HG02970 (cell line): Measurements from ENCODE around the gene OR51F2.
"Not testable (repeated sequence)": the region's sequence is repeated elsewhere in the genome, so short reads cannot be mapped to it uniquely, and the experiment has no call there.

Experiments
- ATAC-seq: cut with Tn5 transposase; IDR thresholded peaks from one replicate; pipeline ENCODE4 v1.9.1; 2021; ENCODE audit warnings: mild to moderate bottlenecking, moderate library complexity, moderate number of reproducible peaks; ENCODE audit not compliant: unreplicated experiment, low FRiP score

Gene OR51F2, protein sequence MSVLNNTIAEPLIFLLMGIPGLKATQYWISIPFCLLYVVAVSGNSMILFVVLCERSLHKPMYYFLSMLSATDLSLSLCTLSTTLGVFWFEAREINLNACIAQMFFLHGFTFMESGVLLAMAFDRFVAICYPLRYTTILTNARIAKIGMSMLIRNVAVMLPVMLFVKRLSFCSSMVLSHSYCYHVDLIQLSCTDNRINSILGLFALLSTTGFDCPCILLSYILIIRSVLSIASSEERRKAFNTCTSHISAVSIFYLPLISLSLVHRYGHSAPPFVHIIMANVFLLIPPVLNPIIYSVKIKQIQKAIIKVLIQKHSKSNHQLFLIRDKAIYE

DNA sequence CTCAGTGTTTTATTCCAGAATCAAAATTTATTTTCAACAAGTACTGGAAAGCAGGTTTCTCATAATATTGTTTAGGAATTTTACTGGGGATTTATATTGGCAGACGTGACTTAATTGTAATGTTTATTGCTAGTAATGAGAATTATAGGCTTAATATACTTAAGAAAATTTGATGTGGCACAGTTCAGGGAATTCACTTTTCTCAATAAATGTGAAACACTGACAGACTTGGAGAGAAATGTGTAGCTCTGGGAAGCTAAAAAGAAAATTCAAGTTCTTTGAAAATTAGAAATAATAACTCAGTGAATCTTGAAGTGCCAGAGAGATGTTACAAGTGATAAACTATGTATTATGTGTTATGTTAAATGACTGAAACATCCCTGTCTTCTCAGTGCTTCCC lies at the start of gene OR51F2:
Gene OR51F2, plus strand, starts transcription at position 301 of the 400 bp plus-strand sequence. CDS start 101 bp downstream, outside the sequence.
- ATAC-seq: no peak

DNA sequence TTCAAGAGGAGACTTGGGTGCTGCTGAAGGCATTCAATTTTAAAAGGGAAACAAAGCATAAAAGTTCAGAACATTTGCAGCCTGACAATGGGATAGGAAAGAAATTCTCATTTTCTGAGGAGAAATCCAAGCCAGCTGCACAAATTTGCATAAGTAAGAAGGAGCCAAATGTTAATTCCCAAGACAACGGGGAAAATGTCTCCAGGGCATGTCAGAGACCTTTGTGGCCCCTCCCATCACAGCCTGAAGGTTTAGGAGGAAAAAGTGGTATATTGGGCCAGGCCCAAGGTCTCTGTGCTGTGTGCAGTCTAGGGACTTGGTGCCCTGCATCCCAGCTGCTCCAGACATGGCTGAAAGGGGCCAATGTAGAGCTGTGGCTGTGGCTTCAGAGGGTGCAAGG lies 38.7 kb upstream of the OR51F2 start:
- ATAC-seq: no peak

DNA sequence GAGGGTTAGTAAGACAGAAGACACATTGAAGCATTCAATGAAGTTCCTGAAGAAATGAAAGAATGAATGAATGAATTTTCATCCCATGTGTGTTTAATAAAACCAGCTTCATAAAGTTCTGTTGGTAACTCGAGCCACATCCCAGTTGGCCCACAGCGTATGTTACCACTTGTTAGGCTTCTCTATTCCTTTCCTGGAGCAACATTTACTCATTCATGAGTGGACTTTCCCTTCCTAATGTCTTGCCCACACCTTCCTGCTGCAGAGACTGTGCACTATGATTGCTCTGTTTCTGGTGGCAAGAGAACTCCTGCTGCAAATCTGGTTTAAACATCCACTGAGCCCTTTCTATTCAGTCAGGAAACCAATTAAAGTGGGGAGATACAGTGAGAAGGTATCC lies 23.9 kb upstream of the OR51F2 start:
- no peak for ATAC-seq

DNA sequence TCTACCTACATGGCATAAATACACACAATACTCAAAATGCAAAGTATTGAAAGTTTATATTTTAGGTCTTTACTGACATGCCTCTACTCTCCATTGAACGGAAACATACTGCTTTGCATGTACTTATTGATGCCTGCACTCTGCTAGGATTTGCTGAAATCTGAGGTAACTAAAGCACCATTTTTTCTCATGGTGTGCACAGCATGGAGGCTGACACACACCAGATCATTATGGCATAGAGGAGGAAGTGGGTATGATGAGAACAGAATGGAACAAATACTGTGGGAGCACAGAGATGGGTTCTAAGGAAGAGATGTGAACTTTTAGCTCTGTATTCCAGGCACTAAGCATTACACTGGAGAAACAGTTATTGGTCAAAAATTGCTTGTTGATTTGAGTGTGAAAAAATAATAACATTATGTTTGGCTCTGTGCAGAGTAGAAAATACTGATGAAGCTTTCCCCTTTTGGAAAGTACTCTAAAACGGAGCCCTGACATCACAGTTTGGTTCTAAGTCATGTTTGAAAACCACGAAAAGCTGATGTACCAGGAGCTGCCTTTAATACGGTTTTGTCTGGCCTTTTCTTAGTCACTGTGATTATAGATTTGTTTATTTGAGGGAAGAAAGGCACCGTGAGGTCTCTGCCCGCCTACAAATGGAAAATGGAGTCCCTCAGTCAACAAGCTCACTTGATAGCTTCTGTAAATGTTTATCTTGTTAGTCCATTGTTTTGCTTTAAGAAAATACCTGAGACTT lies 22.5 kb upstream of the OR51F2 start:
- ATAC-seq: no peak

DNA sequence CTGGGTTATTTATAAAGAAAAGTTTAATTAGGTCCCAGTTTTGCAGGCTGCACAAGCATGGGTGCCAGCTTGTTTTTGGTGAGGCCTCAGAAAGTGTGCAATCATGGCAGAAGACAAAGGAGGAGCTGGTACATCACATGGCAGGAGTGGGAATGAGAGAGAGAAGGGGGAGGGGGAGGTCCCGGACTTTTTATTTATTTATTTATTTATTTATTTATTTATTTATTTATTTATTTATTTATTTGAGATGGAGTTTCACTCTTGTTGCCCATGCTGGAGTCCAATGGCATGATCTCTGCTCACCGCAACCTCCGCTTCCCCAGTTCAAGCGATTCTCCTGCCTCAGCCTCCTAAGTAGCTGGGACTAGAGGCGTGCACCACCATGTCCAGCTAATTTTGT lies 19.8 kb upstream of the OR51F2 start:
- ATAC-seq: not testable (repeated sequence)

DNA sequence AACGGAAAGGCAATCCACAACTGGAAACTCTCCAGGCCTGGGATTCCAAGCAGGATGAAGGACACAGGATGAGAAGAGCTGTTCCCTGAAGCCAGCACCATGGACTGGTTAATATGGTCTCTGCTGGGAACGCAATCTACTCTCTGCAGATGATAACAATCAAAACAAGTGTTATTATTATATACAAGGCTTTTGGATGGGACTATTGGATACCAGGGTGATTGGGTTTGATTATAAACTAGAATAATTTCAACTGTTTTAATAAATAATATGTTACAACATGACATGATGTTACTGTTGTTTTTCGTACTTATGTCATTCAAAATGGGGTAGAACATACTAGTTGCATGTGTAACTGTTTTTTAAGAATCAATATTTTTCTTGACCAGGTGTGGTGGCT lies 16.8 kb upstream of the OR51F2 start, which contains the start of gene OR52R1:
Gene OR52R1, minus strand, starts transcription at position 101 of the 400 bp plus-strand sequence. Its CDS starts 0 bp downstream, at position 101.
- no peak for ATAC-seq

DNA sequence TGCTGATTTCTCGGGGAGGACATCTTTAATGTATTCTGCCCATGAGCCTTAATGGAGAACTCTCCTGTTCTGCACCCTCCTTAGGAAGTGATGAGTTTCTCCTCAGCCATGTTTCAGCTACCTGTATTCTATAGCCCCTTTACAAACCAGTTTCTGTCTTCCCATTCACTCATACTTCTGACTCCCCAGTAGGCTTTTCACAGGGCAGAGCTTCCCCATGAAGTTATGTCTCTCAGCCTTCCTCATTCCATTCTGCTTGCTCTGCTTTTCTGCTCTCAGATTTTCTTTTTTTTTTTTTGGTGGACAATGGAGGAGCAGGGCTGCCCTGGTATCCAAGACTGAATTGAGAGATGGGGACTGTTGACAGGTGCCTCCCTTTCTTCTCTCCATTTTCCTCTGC lies 12.6 kb upstream of the OR51F2 start:
- no peak for ATAC-seq

DNA sequence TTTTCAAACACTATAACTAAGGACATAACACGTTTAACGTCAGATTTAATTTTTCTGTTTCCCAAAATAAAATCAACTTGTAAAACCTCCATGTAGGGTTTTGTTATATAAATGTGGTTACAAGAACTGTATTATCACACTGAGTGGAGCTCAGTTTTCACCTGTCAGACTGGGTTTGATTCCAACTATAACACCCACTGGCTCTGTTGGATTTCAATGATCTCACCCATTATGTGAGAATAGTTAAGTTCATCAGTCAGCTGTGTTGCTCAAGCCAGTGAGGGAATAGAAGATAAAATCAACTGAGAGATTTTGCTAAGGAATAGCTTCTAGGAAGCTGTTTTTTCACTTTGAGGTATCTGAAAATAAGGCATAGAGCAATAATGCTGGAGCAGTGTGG lies 11.9 kb upstream of the OR51F2 start:
- no peak for ATAC-seq

DNA sequence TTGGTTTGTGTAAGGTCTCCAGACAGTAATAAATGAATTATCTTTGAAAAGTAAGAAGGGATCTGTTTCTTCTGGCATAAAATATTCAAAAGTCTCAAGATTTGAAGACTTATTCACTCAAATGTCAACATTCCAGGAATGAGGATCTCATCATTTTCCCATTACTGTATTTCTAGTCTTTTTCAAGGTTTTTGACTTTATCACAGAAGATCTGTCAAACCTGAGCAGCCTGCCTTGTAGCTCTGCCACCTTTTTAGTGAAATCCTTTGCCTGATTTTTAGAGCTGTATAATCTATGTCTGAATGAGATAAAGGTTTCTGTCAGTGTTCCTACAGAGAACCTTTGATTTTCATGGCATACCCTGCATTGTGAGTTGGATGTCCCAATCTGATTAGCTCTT lies 4.0 kb downstream of the OR51F2 start:
- no peak for ATAC-seq

DNA sequence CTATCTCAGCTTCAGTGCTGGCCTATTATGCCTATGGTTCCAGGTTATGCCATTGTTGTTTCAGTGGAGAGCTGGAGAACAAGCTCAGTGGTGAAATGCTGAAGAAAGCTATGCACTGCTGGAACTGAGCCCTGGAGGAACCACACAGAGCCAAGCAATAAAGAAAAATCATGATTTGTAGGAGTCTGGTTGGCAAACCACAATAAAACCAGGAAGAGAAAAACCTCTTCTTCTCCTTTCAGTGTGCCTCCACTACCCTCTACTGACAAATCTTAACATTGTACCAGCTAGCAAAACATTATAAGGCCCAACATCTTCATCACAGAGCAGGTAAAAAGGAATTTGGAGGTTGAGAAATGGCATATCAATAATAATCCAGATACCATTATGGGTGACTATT lies 5.3 kb downstream of the OR51F2 start:
- no peak for ATAC-seq

DNA sequence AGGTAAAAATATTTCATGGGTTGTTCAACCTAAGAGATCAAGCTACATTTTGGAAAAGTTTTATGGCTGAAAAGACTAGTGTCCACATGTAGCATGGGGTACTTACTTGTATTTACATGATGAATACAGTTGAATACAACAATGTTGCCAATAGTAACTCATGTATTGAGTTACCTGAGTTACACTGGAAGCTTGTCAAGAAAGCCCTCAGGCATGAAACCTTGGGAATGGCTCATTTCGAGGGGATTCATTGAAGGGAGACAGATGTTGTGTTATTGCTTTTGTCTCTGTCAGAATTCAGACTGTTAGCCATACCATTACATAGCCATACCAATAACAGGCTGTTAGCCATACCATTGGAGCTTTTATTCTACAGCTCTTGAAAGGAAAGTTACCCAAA lies 9.2 kb downstream of the OR51F2 start:
- no peak for ATAC-seq

DNA sequence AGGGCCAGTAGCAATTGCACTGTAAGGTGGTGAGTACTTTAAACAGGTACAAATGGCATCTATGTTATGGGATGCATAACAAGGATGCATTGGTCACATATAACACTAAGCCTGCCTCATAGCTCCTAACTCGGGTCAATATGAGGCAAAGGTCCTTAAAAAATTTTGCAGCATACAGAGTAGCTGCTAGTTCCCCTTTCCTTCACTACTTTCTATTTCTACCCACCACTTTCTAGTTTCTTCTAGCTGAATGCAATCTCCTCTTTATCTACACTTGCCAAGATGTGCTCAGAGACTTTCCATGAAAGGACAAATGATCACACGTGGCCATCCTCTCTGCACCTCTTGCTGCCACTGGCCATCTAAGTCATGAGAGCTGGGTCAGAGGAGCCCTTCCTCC lies 9.8 kb downstream of the OR51F2 start:
- ATAC-seq: no peak

DNA sequence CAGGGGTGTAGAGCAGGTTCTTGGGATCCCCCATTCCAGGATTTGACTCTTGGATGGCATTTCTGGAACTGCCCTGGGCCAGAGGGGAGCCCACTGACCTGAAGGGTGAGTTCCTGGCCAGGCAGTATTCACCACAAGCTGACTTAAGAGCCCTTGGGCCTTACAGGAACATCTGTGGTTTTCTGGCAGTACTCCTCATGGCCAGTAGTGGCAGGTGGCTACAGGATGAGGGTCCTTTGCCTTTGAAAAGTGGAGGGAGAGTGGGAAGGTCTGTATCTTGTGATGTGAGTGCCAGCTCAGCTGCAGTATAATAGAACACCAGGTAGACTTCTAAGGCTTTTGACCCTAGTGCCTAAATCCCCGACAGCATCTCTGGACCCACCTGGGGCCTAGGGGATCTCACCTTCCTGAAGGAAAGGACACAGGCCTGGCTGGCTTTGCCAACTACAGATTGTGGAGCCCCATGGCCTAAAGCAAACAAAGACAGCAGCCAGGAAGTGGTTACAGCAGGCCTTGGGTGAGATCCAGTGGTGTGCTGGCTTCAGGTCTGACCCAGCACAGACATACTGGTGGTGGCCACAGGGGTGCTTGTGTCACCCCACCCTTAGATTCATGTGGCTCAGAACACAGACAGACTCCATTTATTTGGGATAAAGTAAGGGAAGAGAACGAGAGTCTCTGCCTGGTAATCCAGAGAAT lies 18.9 kb downstream of the OR51F2 start:
- no peak for ATAC-seq

DNA sequence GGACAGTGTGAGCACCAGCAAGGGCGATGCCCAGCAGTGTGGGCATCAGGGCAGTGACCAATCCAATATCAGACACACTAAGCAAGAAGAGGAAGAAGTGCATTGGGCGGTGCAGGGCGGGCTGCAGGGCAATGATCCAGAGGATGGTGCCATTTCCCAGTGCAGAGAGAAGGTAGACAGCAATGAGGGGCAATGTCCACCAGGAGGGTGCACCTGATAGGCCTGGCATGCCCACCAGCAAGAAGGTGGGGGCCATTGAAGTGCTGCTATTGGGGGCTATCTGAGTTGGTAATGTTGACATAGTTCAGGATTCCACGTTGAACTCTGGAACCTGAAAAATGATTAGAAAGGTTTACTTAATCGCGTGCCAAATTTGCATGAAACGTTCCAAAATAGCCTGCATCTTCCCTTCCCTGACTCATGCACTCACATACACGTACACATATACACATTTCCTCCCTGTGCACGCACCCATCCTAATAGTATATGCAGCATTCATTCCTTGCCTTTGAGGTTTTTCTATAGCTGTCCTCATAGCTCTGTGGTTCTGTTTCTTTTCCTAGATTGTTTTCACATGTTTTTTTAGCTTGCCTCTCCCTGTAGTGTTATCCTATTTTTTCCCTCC lies 27.9 kb downstream of the OR51F2 start, which contains the start of gene OR51S1:
Gene OR51S1, minus strand, starts transcription at position 301 of the 625 bp plus-strand sequence. Its CDS starts 0 bp downstream, at position 301.
- no peak for ATAC-seq

DNA sequence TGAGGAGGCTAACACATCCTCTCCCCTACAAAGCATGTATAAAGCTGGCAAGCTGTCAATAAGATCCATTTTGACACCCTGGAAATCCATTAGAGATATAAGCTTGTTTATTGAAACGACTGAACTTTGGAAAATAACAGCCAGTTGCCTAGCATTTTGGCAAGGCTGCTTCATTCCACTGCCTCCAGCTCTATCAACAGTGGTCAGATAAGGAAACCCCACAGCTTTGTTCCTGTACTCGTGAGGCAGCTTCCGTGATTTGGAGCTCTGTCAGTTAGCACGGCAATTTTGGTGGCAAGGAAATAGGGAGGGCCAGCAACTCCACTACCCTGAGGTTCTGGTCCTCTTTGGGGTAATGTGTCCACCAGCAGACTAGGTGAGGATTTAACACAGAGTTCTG lies 29.9 kb downstream of the OR51F2 start:
- no peak for ATAC-seq

DNA sequence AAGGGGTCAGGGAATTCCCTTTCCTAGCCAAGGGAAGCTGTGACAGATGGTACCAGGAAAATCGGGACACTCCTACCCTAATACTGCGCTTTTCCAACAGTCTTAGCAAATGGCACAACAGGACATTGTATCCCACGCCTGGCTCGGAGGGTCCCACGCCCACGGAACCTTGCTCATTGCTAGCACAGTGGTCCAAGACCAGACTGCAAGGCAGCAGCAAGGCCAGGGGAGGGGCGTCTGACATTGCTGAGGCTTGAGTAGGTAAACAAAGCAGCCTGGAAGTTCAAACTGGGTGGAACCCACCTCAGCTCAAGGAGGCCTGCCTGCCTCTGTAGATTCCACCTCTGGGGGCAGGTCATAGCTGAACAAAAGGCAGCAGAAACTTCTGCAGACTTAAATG lies 33.2 kb downstream of the OR51F2 start:
- not testable (repeated sequence) for ATAC-seq

DNA sequence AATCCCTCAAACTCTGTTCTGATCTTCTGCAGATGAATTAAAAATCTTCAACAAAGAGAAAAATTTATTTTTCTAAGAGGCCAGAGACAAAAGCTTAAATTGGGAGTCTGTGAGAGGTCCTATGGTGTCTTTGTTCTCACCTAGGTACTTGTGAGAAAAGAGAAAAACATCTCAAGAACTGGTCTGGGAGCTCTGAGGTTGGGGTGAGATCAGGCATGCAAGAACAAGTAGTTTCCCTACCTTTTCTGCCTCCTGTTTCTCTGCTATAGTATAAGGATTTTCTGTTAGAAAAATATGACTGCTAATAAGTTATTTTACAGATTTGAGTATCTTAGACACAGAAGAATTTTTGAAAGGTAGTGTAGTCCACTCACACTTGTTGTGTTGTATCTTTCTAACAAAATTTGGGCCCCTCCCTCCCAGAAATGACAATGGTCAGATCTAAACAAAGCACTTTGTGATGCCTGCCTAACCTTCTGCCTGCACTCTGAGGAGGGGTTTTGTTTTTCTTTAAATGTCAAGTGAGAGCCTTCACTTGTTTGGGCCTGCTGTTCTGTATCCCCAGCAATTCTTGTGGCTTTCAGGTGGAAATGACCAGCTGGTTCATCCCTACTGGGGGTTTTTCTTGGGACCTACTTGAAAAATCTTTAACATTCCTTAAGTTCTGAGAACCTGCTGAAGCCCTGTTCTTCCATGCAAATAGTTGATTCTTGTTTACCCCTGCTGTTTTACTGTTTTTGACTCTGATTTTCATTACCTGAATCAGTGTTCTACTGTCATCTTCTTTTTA lies 41.5 kb downstream of the OR51F2 start:
- ATAC-seq: no peak

DNA sequence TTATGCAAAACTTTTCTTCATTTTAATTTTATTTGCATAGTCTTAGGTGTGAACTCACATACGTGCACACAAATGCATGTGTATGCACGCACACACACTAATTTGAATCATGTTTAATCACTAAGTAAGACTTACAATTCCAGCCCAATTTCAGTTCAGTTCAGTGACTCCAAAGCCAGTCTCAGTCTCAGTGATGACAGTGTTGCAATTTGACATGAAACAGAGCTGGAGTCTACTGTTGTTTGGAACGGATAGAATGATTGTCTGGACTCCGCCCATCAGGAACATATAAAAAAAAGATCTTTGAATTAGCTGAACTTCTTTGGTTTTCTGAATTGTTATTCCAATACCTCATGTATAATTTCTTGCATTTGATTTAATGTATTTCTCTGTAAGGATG lies 42.8 kb downstream of the OR51F2 start:
- ATAC-seq: no peak

DNA sequence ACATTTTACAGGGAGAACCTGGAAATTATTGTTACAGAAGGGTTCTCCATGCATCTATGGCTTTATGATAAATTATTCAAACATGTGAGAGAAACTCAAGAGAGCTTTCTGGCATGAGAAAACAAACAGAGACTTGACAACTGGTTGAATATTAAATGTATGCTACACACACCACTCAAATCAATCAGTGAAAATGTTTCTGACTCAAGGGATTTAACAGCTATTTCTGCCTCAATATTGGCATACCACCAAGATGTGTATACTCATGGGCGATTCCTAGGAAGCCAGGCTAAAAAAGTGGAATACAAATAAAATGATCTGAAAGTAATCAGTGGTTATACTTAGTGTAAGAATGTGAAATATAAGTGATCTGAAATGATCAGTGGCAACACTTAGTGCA lies 44.7 kb downstream of the OR51F2 start:
- no peak for ATAC-seq
